GM23248 (cell line): Measurements from ENCODE around the gene ZBTB45.

Experiments used
- EZH2 ChIP-seq: fragments of 200-600 bp; sonication (generic); IDR thresholded peaks from 2 replicates; pipeline ENCODE4 v1.6.1; 2018; ENCODE audit warnings: antibody characterized with exemption, mild to moderate bottlenecking; ENCODE audit not compliant: insufficient read depth, poor library complexity, severe bottlenecking
- EZH2phosphoT487 ChIP-seq: fragments of 200-600 bp; sonication (generic); IDR thresholded peaks from 2 replicates; pipeline ENCODE4 v1.6.1; 2018; ENCODE audit warnings: antibody characterized with exemption, moderate library complexity, mild to moderate bottlenecking, low read depth; ENCODE audit not compliant: insufficient read depth

DNA sequence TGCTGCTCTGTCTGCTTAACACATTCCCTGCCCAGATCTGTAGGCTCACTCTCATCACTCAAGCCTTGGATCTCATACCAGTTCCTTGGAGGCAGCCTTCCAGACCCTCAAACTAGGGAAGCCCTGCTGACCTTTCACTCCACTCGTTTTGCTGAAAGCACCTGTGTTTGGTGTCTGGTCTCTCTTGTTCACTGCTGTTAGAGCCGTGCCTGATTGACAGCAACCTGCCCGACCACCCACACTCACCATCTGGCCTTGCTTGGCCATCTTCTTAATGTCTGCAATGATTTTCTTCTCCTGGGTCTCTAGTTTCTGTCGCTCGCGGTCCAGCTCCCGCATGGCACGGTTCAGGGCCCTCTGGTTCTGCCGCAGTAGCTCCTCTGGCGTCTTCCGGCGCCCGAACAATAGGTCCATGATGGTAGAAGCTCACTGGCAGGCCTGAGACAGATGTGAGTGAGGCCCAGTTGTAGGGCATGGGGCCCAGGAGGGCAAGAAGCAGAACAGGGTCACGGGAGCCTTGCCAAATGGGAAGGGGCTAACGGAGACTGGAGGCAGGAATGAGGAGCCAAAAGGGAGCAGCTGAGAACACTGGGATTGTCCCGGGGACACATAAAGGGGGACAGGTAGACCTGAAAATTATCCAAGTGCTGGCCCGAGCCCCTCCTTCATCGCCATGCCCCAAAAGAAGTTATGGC, 34.3 kb upstream of the ZBTB45 start:
- TF ChIP-seq EZH2 (no peak), EZH2phosphoT487 (no peak)
